Retinal pigment epithelial cell (primary cell): Measurements from ENCODE around the gene DDX42.

Experiments
- DNase-seq: peaks from one replicate; pipeline ENCODE4 v3.0.0-alpha.2; 2010; ENCODE audit warnings: low read depth
- H3K4me3 ChIP-seq: 2 replicates; pipeline ENCODE4 v1.5.1; 2011; ENCODE audit warnings: mild to moderate bottlenecking, low read length, control low read depth, moderate library complexity
- TF ChIP-seq, protein P1 (sequence below): conservative IDR thresholded peaks from 2 replicates; pipeline ENCODE4 v1.5.1; 2011; ENCODE audit warnings: low read depth, low read length, control low read depth, inconsistent platforms

DDX42 gene

GRCh38 chr17:63816669-63817068, 42.7 kb downstream of the DDX42 start:
- H3K4me3 ChIP-seq: no peak overlapping the region
- no peak for DNase-seq
- TF ChIP-seq, protein P1, sequence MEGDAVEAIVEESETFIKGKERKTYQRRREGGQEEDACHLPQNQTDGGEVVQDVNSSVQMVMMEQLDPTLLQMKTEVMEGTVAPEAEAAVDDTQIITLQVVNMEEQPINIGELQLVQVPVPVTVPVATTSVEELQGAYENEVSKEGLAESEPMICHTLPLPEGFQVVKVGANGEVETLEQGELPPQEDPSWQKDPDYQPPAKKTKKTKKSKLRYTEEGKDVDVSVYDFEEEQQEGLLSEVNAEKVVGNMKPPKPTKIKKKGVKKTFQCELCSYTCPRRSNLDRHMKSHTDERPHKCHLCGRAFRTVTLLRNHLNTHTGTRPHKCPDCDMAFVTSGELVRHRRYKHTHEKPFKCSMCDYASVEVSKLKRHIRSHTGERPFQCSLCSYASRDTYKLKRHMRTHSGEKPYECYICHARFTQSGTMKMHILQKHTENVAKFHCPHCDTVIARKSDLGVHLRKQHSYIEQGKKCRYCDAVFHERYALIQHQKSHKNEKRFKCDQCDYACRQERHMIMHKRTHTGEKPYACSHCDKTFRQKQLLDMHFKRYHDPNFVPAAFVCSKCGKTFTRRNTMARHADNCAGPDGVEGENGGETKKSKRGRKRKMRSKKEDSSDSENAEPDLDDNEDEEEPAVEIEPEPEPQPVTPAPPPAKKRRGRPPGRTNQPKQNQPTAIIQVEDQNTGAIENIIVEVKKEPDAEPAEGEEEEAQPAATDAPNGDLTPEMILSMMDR: no peak

GRCh38 chr17:63817736-63818385, 43.9 kb downstream of the DDX42 start:
- DNase-seq: no peak
- TF ChIP-seq, protein P1: no peak
- no peak overlapping the region for H3K4me3 ChIP-seq

DNA sequence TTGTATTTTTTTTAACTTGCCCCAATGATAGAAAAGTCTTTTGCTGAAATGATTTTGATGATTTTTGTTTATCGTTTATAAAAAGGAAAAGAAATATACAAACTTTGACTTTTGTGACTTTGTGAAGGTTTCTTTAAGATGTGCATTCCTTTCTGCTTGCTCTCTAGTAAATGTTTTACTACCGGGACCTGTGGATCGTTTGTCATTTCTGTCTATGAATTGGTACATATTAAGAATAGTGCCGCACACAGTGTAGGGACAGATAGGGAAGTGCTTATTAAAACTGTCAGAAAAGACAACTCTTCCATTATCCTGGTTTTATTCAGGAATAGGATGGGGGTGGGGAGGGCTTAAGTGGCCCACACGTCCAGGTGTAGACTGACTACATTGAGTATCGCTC, 45.2 kb downstream of the DDX42 start:
- TF ChIP-seq, protein P1: no peak
- H3K4me3 ChIP-seq: no peak overlapping the region
- no peak for DNase-seq

DNA sequence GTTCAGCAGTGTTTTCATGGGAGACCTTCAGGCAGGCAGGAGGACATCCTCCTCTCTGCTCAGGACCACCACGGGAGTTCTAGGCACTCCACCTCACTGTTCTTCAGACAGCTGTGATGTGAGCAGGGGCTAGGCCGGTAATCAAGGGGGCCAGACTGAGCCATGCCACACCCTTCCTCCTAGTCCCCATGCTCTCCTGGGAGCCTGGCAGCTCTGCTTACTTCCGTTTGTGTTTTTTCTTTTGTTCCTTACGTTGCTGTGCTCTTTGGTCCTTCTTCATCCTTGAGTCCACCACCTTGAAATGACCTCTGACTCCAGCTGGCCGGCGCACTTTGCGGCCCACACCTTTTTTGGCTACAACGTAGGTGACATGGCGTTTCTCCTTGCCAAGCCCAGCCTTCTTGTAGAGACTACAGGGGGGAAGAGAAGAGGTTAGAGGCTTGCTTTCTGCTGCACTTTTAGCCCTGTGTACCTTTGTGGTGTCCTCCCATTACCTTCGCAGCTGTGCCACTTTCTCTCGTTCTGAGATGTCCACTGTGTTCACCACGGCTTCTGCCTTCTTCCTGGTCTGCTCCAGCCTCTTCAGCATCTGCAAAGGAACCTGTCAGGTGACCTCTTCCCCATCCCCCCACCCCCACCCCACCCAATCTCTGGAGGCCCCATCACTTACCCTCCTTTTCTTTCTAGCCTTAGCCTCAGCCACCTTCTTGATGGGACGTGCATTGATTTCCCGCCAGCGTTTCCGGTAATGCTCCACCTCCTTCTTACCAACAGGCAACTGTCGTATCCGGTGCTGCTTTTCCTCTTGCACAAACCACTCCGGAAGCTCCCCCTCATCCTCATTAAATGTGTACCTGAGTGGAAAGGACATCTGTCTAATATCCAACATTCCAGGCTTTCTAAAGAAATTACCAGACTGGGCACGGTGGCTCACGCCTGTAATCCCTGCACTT, 45.9 kb downstream of the DDX42 start:
- DNase-seq: no peak
- no peak overlapping the region for H3K4me3 ChIP-seq
- TF ChIP-seq, protein P1: no peak

DNA sequence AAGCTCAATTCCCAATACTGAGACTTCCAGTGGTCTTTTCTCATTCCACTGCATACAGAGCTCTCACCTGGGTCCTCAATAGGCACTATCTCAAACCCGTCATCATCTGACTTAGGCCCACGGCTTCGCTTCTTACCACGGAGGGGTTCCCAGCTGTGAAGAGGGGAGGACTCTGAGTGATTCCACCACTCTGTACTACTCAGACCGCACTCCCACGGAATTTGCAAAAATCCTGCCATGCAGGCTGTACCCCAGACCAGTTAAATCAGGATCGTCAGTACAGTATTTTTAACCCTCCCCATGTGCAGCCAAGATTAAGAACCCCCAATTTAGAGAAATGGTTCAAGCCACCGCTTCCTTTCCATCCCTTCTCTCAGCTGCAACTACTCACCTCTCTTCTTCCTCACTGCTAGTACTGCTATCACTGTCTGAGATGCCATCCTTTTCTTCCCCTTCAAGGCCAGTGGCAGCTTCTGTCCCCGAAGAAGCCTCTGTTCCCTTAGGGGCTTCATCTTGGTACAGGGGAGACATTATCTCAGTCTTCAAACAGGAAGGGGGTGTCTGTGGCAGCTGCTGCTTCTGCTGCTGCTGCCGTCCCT, 47.1 kb downstream of the DDX42 start:
- H3K4me3 ChIP-seq: no peak overlapping the region
- TF ChIP-seq, protein P1: no peak
- DNase-seq: no peak

DNA sequence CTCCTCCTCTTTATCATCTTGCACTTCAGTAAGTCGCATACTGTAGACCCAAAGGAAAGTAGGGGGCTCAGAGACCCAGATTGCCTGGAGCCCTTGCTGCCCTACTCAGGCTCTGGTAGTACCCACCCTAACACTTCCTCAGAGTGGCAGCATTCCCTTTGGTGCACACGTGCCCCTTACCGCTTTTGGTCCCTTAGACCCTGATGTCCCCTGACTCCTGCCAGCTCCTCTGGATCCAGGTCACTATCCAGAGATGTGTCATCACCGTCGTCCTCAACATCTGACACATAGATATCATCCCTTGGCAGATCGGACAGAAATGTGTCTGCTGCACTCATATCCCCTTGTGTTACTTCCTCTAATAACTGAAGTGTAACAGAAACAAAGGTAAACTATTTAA, 47.8 kb downstream of the DDX42 start:
- TF ChIP-seq, protein P1: no peak
- no peak for DNase-seq
- no peak overlapping the region for H3K4me3 ChIP-seq
